ENCODE results near the gene DIPK1B.

DIPK1B gene

GRCh38 chr9:136712690-136713544 is 545 bp downstream of the DIPK1B start:
- H3K4me3 ChIP-seq, result peak overlapping the region in 6 of 7 experiments; percentile 25 to 45 (median 34)
- H3K27ac ChIP-seq, result peak overlapping the region in 12 of 21 experiments; percentile 12 to 84 (median 68)

GRCh38 chr9:136713550-136713949 is 1.2 kb downstream of the DIPK1B start:
- Histone ChIP-seq H3K4me3 (peak overlapping the region in 5 of 7 experiments; percentile 25 to 45 (median 34)), H3K27ac (peak overlapping the region in 10 of 21 experiments; percentile 2 to 84 (median 38))

- peak overlapping the region in 11 of 21 experiments; percentile 12 to 84 (median 43) for H3K27ac ChIP-seq
- no peak overlapping the region for H3K4me3 ChIP-seq
These were observed 1.9 kb downstream of the DIPK1B start for GRCh38 chr9:136714096-136714892.

- H3K4me3 ChIP-seq, result no peak overlapping the region
- peak overlapping the region in 9 of 21 experiments; percentile 8 to 84 (median 43) for H3K27ac ChIP-seq
These were observed 2.5 kb downstream of the DIPK1B start for GRCh38 chr9:136714893-136715274.

GRCh38 chr9:136717399-136717798 is 5.0 kb downstream of the DIPK1B start:
- no peak overlapping the region for H3K4me3 ChIP-seq

GRCh38 chr9:136718345-136719194 is 6.2 kb downstream of the DIPK1B start:
- Histone ChIP-seq H3K27ac (peak overlapping the region in 2 of 21 experiments; percentile 1 to 29), H3K4me3 (no peak overlapping the region)

More at GRCh38 chr9:136717399-136717798, 5.0 kb downstream of the DIPK1B start:
- H3K27ac ChIP-seq, result no peak overlapping the region

GRCh38 chr9:136719195-136719880 is 7.0 kb downstream of the DIPK1B start:
- peak overlapping the region in 3 of 21 experiments; percentile 10 to 47 (median 29) for H3K27ac ChIP-seq
- H3K4me3 ChIP-seq, result no peak overlapping the region

GRCh38 chr9:136720251-136720897 is 8.0 kb downstream of the DIPK1B start:
- no peak overlapping the region for H3K4me3 ChIP-seq

GRCh38 chr9:136720898-136721338 is 8.5 kb downstream of the DIPK1B start:
- Histone ChIP-seq H3K27ac (peak overlapping the region in 9 of 21 experiments; percentile 6 to 62 (median 34)), H3K4me3 (no peak overlapping the region)

More at GRCh38 chr9:136720251-136720897, 8.0 kb downstream of the DIPK1B start:
- peak overlapping the region in 10 of 21 experiments; percentile 6 to 62 (median 36) for H3K27ac ChIP-seq

- Histone ChIP-seq H3K27ac (peak overlapping the region in 2 of 21 experiments; percentile 6 to 25), H3K4me3 (no peak overlapping the region)
These were observed 9.1 kb downstream of the DIPK1B start for GRCh38 chr9:136721339-136722092.

GRCh38 chr9:136722093-136722968 is 10.0 kb downstream of the DIPK1B start:
- Histone ChIP-seq H3K4me3 (no peak overlapping the region), H3K27ac (no peak overlapping the region)

GRCh38 chr9:136722969-136723356 is 10.6 kb downstream of the DIPK1B start:
- Histone ChIP-seq H3K27ac (no peak overlapping the region), H3K4me3 (no peak overlapping the region)

GRCh38 chr9:136723362-136723976 is 11.1 kb downstream of the DIPK1B start:
- H3K27ac ChIP-seq, result no peak overlapping the region

GRCh38 chr9:136723989-136724388 is 11.6 kb downstream of the DIPK1B start:
- H3K4me3 ChIP-seq, result no peak overlapping the region
- H3K27ac ChIP-seq, result no peak overlapping the region

More at GRCh38 chr9:136723362-136723976, 11.1 kb downstream of the DIPK1B start:
- H3K4me3 ChIP-seq, result no peak overlapping the region

- Histone ChIP-seq H3K27ac (no peak overlapping the region), H3K4me3 (no peak overlapping the region)
These were observed 12.4 kb downstream of the DIPK1B start for GRCh38 chr9:136724772-136725171.

GRCh38 chr9:136725612-136726011 is 13.2 kb downstream of the DIPK1B start:
- H3K4me3 ChIP-seq, result peak overlapping the region in 6 of 7 experiments; percentile 55 to 91 (median 82)

More at GRCh38 chr9:136725612-136726011, 13.2 kb downstream of the DIPK1B start:
- peak overlapping the region in 5 of 21 experiments; percentile 18 to 97 (median 59) for H3K27ac ChIP-seq
